Endothelial cell of hepatic sinusoid (primary cell): ENCODE measurements around the gene GFER.
"Not testable (repeated sequence)": the region's sequence is repeated elsewhere in the genome, so short reads cannot be mapped to it uniquely, and the experiment has no call there.

Source experiments
- in situ Hi-C: cut with HindIII; loops from 2 replicates; pipeline ENCODE4 v1.10.0; 2017; ENCODE audit warnings: low sequenced_read_pairs

The GFER gene

DNA sequence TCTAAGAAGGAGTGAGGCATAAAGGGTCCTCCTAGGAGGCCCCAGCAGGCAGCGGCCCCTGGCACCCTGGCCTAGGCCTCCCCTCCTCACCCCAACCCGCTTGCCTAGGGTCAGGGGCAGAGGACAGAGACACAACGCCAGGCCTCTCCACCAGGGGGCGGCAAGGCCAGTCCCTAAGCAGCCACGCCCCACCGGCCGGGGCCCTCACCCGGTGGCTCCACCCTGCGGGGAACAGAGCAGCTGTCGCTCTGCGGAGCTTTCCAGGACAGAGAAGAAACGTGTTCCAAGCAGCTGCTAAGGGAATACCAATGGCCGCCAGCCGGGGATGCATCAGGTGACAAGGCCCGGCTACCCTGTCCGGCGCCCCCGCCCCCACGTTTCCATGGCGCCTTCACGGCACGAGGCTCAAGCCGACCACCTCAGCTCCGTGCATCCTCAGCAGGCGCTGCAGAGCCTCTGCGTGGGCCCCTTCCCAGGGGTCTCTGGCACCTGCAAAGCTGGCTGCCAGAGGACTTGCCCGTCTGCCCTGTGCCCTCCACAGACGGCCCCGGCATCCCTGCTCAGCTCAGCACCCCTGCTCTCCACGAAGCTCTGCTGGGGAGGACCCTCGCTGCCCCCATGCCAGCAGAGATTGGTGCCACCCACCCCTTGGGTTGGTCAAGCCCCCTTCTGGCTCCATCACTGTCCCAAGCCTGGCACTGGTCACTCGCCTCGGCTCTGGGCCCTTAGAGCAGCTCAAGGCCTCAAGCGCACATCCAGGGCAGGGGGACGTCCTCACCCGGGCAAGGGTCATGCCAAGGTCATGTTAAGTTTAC, 20.0 kb downstream of the GFER start:
- in situ Hi-C loops: no loop called here

DNA sequence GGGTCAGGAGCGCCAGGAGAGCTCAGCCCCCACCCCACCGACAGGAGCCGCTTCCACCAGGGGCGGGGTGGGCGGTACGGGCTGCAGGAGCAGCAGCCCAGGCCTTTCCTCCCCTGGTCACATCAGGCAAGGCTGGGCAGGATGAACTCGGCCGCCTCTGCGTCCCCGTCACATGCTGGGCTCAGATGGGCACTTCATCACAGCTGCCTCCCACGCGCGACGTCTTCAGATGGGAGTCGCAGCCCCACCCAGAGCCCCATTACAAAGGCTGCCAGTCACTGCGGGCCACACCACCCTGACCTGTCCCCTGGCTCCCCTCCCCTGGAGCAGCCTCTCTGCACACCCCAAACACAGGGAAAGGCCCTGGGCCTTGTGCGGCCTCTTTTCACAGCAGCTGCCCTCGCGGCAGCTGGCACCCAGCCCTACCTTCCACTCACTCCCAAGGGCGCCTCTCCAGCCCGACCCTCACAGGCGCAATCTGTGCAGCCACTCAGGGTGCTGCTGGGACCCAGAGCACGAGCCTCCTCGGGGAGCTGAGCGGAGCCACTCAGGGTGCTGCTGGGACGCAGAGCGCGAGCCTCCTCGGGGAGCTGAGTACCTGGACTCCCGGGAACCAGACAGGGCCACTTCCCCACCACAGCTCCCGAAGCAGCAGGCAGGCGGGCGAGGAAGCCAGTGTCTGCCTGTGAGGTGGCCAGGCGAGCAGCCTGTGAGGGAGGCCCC, 21.0 kb downstream of the GFER start:
- in situ Hi-C loops: no loop called here

GRCh38 chr16:2005646-2006045, 21.7 kb downstream of the GFER start:
- in situ Hi-C loops: no loop called here

DNA sequence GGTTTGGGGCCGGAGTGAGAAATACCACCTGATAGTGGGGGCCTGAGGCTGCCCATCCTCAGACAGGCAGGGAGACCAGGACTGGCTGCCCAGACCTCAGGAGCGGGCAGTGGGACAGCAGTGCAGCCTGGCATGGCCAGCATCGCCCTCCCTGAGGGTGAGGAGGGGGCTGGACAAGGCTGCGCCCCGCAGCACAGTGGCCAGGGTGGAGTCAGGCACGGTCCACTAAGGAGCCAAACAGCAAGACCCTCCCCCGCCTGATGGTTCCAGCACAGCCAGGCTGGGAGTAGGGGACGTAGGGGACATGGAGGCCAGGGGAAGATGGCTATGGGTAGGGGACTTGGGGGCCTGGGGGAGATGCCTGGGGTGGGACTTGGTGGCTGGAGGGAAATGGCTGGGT, 22.3 kb downstream of the GFER start:
- in situ Hi-C loops: no loop called here

GRCh38 chr16:2007081-2007836, 23.3 kb downstream of the GFER start:
- in situ Hi-C loops: no loop called here

GRCh38 chr16:2008009-2008526, 24.1 kb downstream of the GFER start:
- in situ Hi-C loops: no loop called here

- in situ Hi-C loops: no loop called here
These were observed 24.7 kb downstream of the GFER start for GRCh38 chr16:2008631-2009163.

DNA sequence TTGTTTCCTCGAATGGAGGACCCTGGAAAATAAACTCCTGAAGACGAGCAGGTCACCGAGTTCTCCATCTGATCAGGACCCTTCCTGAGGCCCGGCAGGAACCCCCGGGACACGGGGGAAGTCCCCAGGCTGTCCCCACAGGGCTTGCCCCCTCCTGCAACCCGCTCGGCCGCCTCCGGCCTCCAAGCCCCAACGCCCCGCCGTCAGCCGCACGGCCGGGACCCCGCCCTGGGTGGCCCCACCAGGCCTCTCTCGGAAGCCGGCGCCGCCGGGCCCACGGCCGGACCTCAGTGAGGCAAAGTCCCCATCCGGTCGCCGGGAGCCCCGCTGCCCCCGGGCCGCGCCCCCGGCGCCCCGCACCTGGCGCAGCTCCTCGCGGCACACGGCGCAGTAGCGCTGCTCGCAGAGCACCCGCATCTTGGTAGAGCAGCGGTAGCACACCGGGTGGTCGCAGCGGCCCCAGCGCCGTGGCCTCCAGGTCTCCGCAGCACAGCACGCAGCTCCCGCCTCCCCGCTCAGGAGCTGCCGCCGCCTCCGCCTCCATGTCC, 25.2 kb downstream of the GFER start:
- in situ Hi-C loops: no loop called here

- in situ Hi-C loops: no loop called here
These were observed 26.0 kb downstream of the GFER start, which contains the start of gene ZNF598 for GRCh38 chr16:2009791-2010510. Gene ZNF598 (minus strand): TSS chr16:2009821.

GRCh38 chr16:2011726-2012125, 27.7 kb downstream of the GFER start:
- in situ Hi-C loops: not testable (repeated sequence)

- in situ Hi-C loops: no loop called here
These were observed 29.5 kb downstream of the GFER start for GRCh38 chr16:2013527-2013926.

- in situ Hi-C loops: no loop called here
These were observed 31.3 kb downstream of the GFER start for GRCh38 chr16:2015117-2015946.

DNA sequence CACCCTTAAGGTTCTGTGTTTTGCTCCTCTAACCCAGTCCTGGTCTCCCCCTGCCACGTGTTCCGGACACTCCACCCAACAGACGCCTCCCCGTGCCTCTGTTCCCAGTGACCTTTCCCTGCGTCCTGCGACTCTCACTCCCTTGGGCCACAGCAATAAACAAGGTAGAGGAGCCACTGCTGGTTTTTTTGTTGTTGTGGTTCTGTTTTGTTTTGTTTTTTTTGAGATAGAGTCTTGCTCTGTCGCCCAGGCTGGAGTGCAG, 31.9 kb downstream of the GFER start:
- in situ Hi-C loops: no loop called here

GRCh38 chr16:2016407-2016922, 32.5 kb downstream of the GFER start:
- in situ Hi-C loops: no loop called here

- in situ Hi-C loops: no loop called here
These were observed 35.5 kb downstream of the GFER start, which contains the start of gene NPW for GRCh38 chr16:2019518-2019920. Gene NPW (plus strand): TSS chr16:2019785.

DNA sequence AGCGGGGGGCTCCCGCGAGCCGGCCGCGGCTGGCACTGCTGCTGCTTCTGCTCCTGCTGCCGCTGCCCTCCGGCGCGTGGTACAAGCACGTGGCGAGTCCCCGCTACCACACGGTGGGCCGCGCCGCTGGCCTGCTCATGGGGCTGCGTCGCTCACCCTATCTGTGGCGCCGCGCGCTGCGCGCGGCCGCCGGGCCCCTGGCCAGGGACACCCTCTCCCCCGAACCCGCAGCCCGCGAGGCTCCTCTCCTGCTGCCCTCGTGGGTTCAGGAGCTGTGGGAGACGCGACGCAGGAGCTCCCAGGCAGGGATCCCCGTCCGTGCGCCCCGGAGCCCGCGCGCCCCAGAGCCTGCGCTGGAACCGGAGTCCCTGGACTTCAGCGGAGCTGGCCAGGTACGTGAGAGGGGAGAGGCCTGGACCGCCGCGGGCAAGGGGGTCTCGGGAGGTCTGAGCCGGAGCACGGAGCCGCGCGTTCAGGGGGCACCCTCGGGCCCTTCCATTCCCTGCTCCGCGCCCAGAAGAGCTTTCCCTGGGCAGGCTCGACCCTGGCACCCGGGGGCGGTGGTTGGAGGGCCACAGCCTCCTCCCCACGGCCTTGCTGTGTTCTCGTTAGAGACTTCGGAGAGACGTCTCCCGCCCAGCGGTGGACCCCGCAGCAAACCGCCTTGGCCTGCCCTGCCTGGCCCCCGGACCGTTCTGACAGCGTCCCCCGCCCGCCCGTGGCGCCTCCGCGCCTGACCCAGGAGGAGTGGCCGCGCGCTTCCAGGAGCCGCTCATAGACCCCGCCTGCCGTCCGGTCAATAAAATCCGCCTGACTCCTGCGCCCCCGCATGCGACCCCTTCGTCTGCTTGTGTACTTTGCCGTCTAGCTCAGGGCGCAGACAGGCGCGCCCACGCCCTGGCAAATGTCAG, 36.2 kb downstream of the GFER start:
- in situ Hi-C loops: no loop called here

DNA sequence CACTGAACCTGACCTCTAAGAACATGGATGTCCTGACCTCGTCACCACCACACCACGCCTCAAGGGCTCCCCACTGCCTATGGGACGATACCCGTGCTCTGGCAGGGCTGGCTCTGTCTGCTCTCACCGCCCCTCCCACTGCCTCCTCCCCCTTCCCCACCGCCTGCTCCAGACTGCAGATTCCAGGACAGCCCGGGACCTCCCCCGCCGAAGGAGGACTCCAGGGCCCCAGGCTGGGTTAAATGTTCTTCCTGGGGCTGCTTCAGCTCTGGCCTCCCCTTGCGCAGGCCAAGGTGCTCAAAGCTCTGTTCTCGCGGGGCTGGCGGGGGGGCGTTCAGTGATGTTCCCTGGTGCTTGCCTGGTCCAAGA, 38.7 kb downstream of the GFER start:
- in situ Hi-C loops: no loop called here
